Ascending aorta (tissue), 2 donors: Measurements from ENCODE around the gene MAPK10. TPM values are rescaled to one million over a fixed set of nuclear protein-coding genes. Genes with fewer than 3 reads are reported as not detected.

ENCODE experiments used
- DNase-seq, 2 donors: peaks; one replicate each; pipeline ENCODE4 v3.0.0-alpha.2; 2019; ENCODE audit warnings: low spot score in 2 of 2
- H3K27ac ChIP-seq, 2 donors: fragments of 200-600 bp; sonication (generic); one replicate each; pipeline ENCODE4 v1.5.1; 2016 to 2017; ENCODE audit warnings: mild to moderate bottlenecking in 1 of 2
- H3K27me3 ChIP-seq: fragments of 200-600 bp; sonication (generic); one replicate; pipeline ENCODE4 v1.5.1; 2017
- H3K36me3 ChIP-seq, 2 donors: fragments of 200-600 bp; sonication (generic); one replicate each; pipeline ENCODE4 v1.5.1; 2016
- H3K4me1 ChIP-seq, 2 donors: fragments of 200-600 bp; sonication (generic); one replicate each; pipeline ENCODE4 v1.5.1; 2016 to 2017; ENCODE audit warnings: mild to moderate bottlenecking in 1 of 2
- H3K4me3 ChIP-seq, 2 donors: fragments of 200-600 bp; sonication (generic); one replicate each; pipeline ENCODE4 v1.5.1; 2016 to 2017; ENCODE audit warnings: mild to moderate bottlenecking in 1 of 2
- H3K9me3 ChIP-seq, 2 donors: fragments of 200-600 bp; sonication (generic); one replicate each; pipeline ENCODE4 v1.5.1; 2016
- intact Hi-C: fragments of 100-400 bp; cut with DNase I; formaldehyde crosslinking; loops from one replicate; pipeline ENCODE4 v1.15.1; 2023
- total RNA-seq: library from RNA; depleted of rRNA; stranded (reverse); fragments of >200 nt; gene quantifications from one replicate; pipeline ENCODE4 v1.1.0, GENCODE V29; 2016
- TF ChIP-seq, protein P1 (sequence below), 3 experiments: fragments of 200-600 bp in 2 of 3; fragments of 450-650 bp in 1 of 3; sonication (generic) in 2 of 3; IDR thresholded peaks; one replicate each; pipeline ENCODE4 v1.5.1; 2016 to 2019; ENCODE audit warnings: antibody characterized with exemption in 3 of 3, mild to moderate bottlenecking in 1 of 3, moderate library complexity in 1 of 3

MAPK10 gene
- total RNA-seq, 1 donor from 2014 or later: 9.3 TPM

DNA sequence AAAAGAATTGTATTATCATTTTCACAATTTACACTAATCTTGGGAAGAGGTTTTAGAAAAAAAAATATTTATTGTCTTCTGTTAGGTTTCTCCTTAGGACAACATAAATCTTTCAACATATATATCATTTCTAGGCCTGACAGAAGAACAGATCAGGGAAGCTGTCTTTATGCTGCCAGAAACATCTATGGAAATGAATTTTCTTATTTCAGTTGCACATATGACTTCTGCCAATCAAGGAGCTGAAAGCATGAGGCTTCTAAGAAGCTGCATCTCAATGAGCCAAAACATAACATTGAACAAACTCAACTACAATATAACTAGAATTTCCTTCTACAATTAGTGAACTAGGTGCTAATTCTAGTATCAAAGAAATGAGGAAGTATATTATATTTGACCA lies 258.4 kb downstream of the MAPK10 start:
- H3K36me3 ChIP-seq: no peaks in the 10 kb centered on the region
- H3K4me3 ChIP-seq: no peak overlapping the region
- no peaks in the 10 kb centered on the region for H3K4me1 ChIP-seq
- DNase-seq: no peak
- intact Hi-C loops: no loop called here
- H3K27ac ChIP-seq: no peak overlapping the region
- H3K27me3 ChIP-seq: no peaks in the 10 kb centered on the region
- TF ChIP-seq, protein P1, sequence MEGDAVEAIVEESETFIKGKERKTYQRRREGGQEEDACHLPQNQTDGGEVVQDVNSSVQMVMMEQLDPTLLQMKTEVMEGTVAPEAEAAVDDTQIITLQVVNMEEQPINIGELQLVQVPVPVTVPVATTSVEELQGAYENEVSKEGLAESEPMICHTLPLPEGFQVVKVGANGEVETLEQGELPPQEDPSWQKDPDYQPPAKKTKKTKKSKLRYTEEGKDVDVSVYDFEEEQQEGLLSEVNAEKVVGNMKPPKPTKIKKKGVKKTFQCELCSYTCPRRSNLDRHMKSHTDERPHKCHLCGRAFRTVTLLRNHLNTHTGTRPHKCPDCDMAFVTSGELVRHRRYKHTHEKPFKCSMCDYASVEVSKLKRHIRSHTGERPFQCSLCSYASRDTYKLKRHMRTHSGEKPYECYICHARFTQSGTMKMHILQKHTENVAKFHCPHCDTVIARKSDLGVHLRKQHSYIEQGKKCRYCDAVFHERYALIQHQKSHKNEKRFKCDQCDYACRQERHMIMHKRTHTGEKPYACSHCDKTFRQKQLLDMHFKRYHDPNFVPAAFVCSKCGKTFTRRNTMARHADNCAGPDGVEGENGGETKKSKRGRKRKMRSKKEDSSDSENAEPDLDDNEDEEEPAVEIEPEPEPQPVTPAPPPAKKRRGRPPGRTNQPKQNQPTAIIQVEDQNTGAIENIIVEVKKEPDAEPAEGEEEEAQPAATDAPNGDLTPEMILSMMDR (IDR thresholded peaks at IDR 0.05): no peak
- no peaks in the 10 kb centered on the region for H3K9me3 ChIP-seq

- Histone ChIP-seq H3K4me1 (no peaks in the 10 kb centered on the region), H3K9me3 (no peaks in the 10 kb centered on the region), H3K27me3 (no peaks in the 10 kb centered on the region), H3K27ac (no peak overlapping the region), H3K4me3 (no peak overlapping the region), H3K36me3 (no peaks in the 10 kb centered on the region)
- TF ChIP-seq, protein P1 (IDR thresholded peaks at IDR 0.05): no peak
- intact Hi-C loops: no loop called here
- DNase-seq: no peak
Observed at GRCh38 chr4:86100539-86101215, 259.2 kb downstream of the MAPK10 start.

DNA sequence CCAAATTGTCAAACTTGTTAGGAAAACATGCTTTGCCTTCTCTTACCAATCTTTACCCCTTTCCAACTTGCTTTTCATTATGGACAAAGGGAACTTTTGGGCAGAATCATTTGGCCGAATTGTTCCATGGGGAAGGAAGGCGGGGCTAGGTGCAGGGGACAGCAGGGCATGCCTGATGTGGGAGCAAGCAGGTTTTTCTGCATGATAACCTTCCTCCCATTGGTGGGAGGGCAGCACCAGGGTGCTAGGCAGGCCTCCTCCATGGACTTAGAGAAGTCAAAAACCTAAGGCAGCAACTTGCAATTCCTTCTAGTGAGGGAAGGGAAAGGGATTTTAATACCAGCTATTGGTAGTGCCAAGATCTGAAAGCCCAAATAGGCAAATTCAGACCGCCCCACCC lies 260.5 kb downstream of the MAPK10 start:
- H3K36me3 ChIP-seq: no peaks in the 10 kb centered on the region
- H3K9me3 ChIP-seq: no peaks in the 10 kb centered on the region
- H3K4me1 ChIP-seq: no peaks in the 10 kb centered on the region
- H3K27ac ChIP-seq: no peak overlapping the region
- intact Hi-C loops: no loop called here
- DNase-seq: no peak
- TF ChIP-seq, protein P1 (IDR thresholded peaks at IDR 0.05): no peak
- no peaks in the 10 kb centered on the region for H3K27me3 ChIP-seq
- H3K4me3 ChIP-seq: no peak overlapping the region

DNA sequence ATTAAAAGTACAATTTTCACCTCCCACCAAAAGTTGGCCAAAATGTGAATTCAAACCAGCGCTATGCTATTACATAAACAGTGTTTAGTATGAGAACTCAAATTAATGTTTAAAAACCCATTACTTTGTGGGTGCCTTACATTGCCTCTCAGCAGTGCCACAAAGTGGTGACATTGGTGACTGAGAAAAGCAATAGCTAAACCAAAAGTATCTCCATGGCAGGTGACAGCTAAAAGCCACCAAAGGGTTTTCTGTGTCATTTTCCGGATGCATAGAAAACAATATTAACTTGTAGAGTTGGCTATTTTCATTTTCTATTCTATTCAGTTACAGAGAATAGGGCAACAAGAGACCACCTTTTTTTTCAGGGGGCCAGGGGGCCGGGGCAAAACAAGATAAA lies 261.2 kb downstream of the MAPK10 start:
- DNase-seq: no peak
- H3K36me3 ChIP-seq: no peaks in the 10 kb centered on the region
- TF ChIP-seq, protein P1 (IDR thresholded peaks at IDR 0.05): no peak

DNA sequence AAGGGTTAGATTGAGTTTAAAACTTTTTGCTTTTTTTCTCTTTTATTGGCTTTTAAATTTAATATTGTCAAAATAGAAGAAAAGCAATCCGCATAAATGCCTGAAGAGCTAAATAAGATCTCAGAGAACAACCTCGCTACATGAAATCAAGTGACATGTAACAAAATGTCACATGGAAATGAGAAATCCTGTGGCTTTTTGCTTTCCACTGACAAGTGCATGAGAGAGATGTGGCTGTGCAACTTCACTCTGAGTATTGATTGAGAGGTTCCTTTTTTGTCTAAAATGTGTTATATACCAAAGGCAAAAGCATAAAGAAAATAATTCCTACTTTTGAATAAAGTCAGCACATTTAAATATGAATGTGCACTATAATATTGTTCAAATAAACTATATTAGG lies 263.5 kb downstream of the MAPK10 start:
- Histone ChIP-seq H3K4me3 (no peak overlapping the region), H3K36me3 (no peaks in the 10 kb centered on the region), H3K27ac (no peak overlapping the region), H3K4me1 (no peaks in the 10 kb centered on the region), H3K9me3 (no peaks in the 10 kb centered on the region), H3K27me3 (no peaks in the 10 kb centered on the region)
- intact Hi-C loops: no loop called here
- TF ChIP-seq, protein P1 (IDR thresholded peaks at IDR 0.05): no peak
- DNase-seq: no peak

More for the DNA sequence above, 261.2 kb downstream of the MAPK10 start:
- intact Hi-C loops: no loop called here
- H3K4me3 ChIP-seq: no peak overlapping the region
- no peaks in the 10 kb centered on the region for H3K9me3 ChIP-seq
- H3K27me3 ChIP-seq: no peaks in the 10 kb centered on the region
- no peaks in the 10 kb centered on the region for H3K4me1 ChIP-seq
- no peak overlapping the region for H3K27ac ChIP-seq

- intact Hi-C loops: no loop called here
- DNase-seq: no peak
- H3K9me3 ChIP-seq: no peaks in the 10 kb centered on the region
Observed at GRCh38 chr4:86092684-86093083, 267.2 kb downstream of the MAPK10 start.

More at GRCh38 chr4:86092684-86093083, 267.2 kb downstream of the MAPK10 start:
- TF ChIP-seq, protein P1 (IDR thresholded peaks at IDR 0.05): no peak
- Histone ChIP-seq H3K4me1 (no peaks in the 10 kb centered on the region), H3K27ac (no peak overlapping the region), H3K27me3 (no peaks in the 10 kb centered on the region), H3K36me3 (no peaks in the 10 kb centered on the region), H3K4me3 (no peak overlapping the region)
